Loucy (cell line): ENCODE measurements around the gene KRTAP2-4.

Experiments used
- CTCF ChIP-seq: fragments of 200-600 bp; sonication (generic); conservative IDR thresholded peaks from 2 replicates; pipeline ENCODE4 v1.5.1; 2014; ENCODE audit warnings: mild to moderate bottlenecking, antibody characterized with exemption, low read length
- EZH2phosphoT487 ChIP-seq: fragments of 200-600 bp; IDR thresholded peaks from 2 replicates; pipeline ENCODE4 v1.6.1; 2018; ENCODE audit warnings: antibody characterized with exemption, mild to moderate bottlenecking, moderate library complexity, borderline replicate concordance

GRCh38 chr17:41098042-41098441 lies 32.4 kb upstream of the KRTAP2-4 start, which contains the start of gene KRTAP4-8:
- no peak for TF ChIP-seq CTCF
- TF ChIP-seq EZH2phosphoT487, result no peak
